Transverse colon (tissue), 4 donors: ENCODE results near the gene TNFSF9. TPM values are rescaled to one million over a fixed set of nuclear protein-coding genes. Genes with fewer than 3 reads are reported as not detected.

Source experiments
- DNase-seq: peaks from one replicate; pipeline ENCODE4 v3.0.0-alpha.2; 2019
- H3K27ac ChIP-seq, 4 donors: fragments of 200-600 bp; sonication (generic); 2 replicates each; pipeline ENCODE4 v1.5.1; 2016 to 2018; ENCODE audit warnings: inconsistent platforms in 4 of 4
- H3K27me3 ChIP-seq: fragments of 200-600 bp; sonication (generic); 2 replicates; pipeline ENCODE4 v1.5.1; 2017; ENCODE audit warnings: inconsistent platforms
- H3K36me3 ChIP-seq, 4 donors: fragments of 200-600 bp; sonication (generic); 2 replicates each; pipeline ENCODE4 v1.5.1; 2017 to 2019; ENCODE audit warnings: inconsistent platforms in 4 of 4
- H3K4me1 ChIP-seq, 4 donors: fragments of 200-600 bp; sonication (generic); 2 replicates each; pipeline ENCODE4 v1.5.1; 2017 to 2020; ENCODE audit warnings: inconsistent platforms in 4 of 4
- H3K4me3 ChIP-seq, 4 donors: fragments of 200-600 bp; sonication (generic); 1 replicate in 1 of 4; 2 replicates in 3 of 4; pipeline versions ENCODE4 v1.5.1 to v1.6.1; 2017 to 2019; ENCODE audit warnings: inconsistent platforms in 4 of 4
- H3K9me3 ChIP-seq, 2 donors: fragments of 200-600 bp; sonication (generic); 2 replicates each; pipeline ENCODE4 v1.5.1; 2017 to 2019; ENCODE audit warnings: inconsistent platforms in 2 of 2
- CTCF ChIP-seq, 5 experiments: fragments of 200-600 bp in 3 of 5; fragments of 450-650 bp in 2 of 5; sonication (generic) in 3 of 5; IDR thresholded peaks; 1 replicate in 2 of 5; 2 replicates in 3 of 5; pipeline ENCODE4 v1.5.1; 2016 to 2017; ENCODE audit warnings: antibody characterized with exemption in 5 of 5, inconsistent platforms in 3 of 5, mild to moderate bottlenecking in 2 of 5, moderate library complexity in 1 of 5
- EP300 ChIP-seq: sonication (generic); formaldehyde crosslinking; IDR thresholded peaks from one replicate; pipeline ENCODE4 v1.6.1; 2017; ENCODE audit warnings: antibody characterized with exemption, low read depth
- POLR2A ChIP-seq: fragments of 450-650 bp; IDR thresholded peaks from one replicate; pipeline ENCODE4 v1.6.1; 2016; ENCODE audit warnings: antibody characterized with exemption, mild to moderate bottlenecking, moderate library complexity
- POLR2AphosphoS5 ChIP-seq, 3 donors: sonication (generic); formaldehyde crosslinking; IDR thresholded peaks; one replicate each; pipeline ENCODE4 v1.6.1; 2016; ENCODE audit warnings: antibody characterized with exemption in 3 of 3
- WGBS, 2 donors: methylation state at CpG; one replicate each; pipeline ENCODE4 v1.1.5; 2018; ENCODE audit warnings: low coverage in 1 of 2; 5-methylcytosine and 5-hydroxymethylcytosine counted together
- in situ Hi-C, 4 donors: fragments of 200-750 bp; cut with MboI; loops; one replicate each; pipeline versions ENCODE4 v1.15.0 to v1.15.1; 2017; ENCODE audit warnings: low sequenced_read_pairs in 3 of 4, low pct_ligation_motif_present in 1 of 4, low pct_unique_long_range_greater_than_20kb in 1 of 4
- intact Hi-C: fragments of 100-400 bp; cut with DNase I; formaldehyde crosslinking; loops from one replicate; pipeline ENCODE4 v1.15.1; 2023; ENCODE audit warnings: low total_unique reads
- total RNA-seq, 4 donors: library from RNA; depleted of rRNA; stranded (reverse); fragments of >200 nt; gene quantifications; one replicate each; pipeline ENCODE4 v1.1.0, GENCODE V29; 2016

TNFSF9 gene
- total RNA-seq, 4 donors from 2014 or later = 0.95 to 2.7 TPM; not detected in 2

- TF ChIP-seq CTCF (IDR thresholded peaks at IDR 0.05) (no peak), POLR2A (no peak), EP300 (no peak), POLR2AphosphoS5 (IDR thresholded peaks at IDR 0.05) (no peak)
- no peaks in the 10 kb centered on the region for H3K9me3 ChIP-seq
- WGBS, 2 donors = 49 to 54% methylated on average over 6 to 20 of the region's 20 CpGs
- peaks cover 0 to 2% (median 1%) of the 10 kb centered on the region in 4 donors for H3K4me1 ChIP-seq
- no peak overlapping the region for H3K4me3 ChIP-seq
- no peaks in the 10 kb centered on the region for H3K36me3 ChIP-seq
- in situ Hi-C loops (loop anchor here in 3 of 4 donors (10.0 to 25.0 kb wide), 3 partner anchors 115 to 340 kb away; partner anchors contain the start of genes GPR108 (in 1 of the 3) and TRIP10 (in 1 of the 3)), intact Hi-C loops (no loop called here)
- H3K27ac ChIP-seq = no peak overlapping the region
- peak; percentile 61 for DNase-seq
- no peaks in the 10 kb centered on the region for H3K27me3 ChIP-seq
Measured at GRCh38 chr19:6521718-6522646, 8.8 kb upstream of the TNFSF9 start.

GRCh38 chr19:6522712-6523111 is 8.1 kb upstream of the TNFSF9 start:
- H3K27me3 ChIP-seq = no peaks in the 10 kb centered on the region
- TF ChIP-seq CTCF (IDR thresholded peaks at IDR 0.05) (no peak), EP300 (no peak), POLR2AphosphoS5 (IDR thresholded peaks at IDR 0.05) (no peak), POLR2A (no peak)
- no peaks in the 10 kb centered on the region for H3K9me3 ChIP-seq
- H3K4me1 ChIP-seq = no peaks in the 10 kb centered on the region
- H3K27ac ChIP-seq = no peak overlapping the region
- no peaks in the 10 kb centered on the region for H3K36me3 ChIP-seq
- WGBS, 2 donors = 81% methylated on average over 6 of the region's 6 CpGs; no CpG with 5 or more reads in 1 of the 2 donors
- DNase-seq = no peak
- intact Hi-C loops = no loop called here
- H3K4me3 ChIP-seq = no peak overlapping the region
- in situ Hi-C loops = loop anchor here in 3 of 4 donors (10.0 to 25.0 kb wide), 3 partner anchors 115 to 340 kb away; partner anchors contain the start of genes GPR108 (in 1 of the 3) and TRIP10 (in 1 of the 3)

- H3K27ac ChIP-seq = no peak overlapping the region
- no peaks in the 10 kb centered on the region for H3K36me3 ChIP-seq
- H3K4me1 ChIP-seq = peaks cover 0 to 9% (median 4%) of the 10 kb centered on the region in 4 donors
- WGBS, 2 donors = 73 to 89% methylated on average over 2 of the region's 2 CpGs
- in situ Hi-C loops (loop anchor here in 3 of 4 donors (10.0 to 25.0 kb wide), 3 partner anchors 113 to 338 kb away; partner anchors contain the start of genes GPR108 (in 1 of the 3) and TRIP10 (in 1 of the 3)), intact Hi-C loops (no loop called here)
- H3K4me3 ChIP-seq = no peak overlapping the region
- no peaks in the 10 kb centered on the region for H3K9me3 ChIP-seq
- H3K27me3 ChIP-seq = no peaks in the 10 kb centered on the region
- no peak for DNase-seq
- TF ChIP-seq CTCF (IDR thresholded peaks at IDR 0.05) (no peak), EP300 (no peak), POLR2A (no peak), POLR2AphosphoS5 (IDR thresholded peaks at IDR 0.05) (no peak)
Measured at GRCh38 chr19:6524311-6524710, 6.5 kb upstream of the TNFSF9 start.

GRCh38 chr19:6527893-6528543 is 2.8 kb upstream of the TNFSF9 start:
- H3K4me1 ChIP-seq = peaks cover 10 to 42% (median 23%) of the 10 kb centered on the region in 4 donors
- 77 to 85% methylated on average over 7 to 17 of the region's 17 CpGs for WGBS, 2 donors
- H3K9me3 ChIP-seq = no peaks in the 10 kb centered on the region
- no peak overlapping the region for H3K27ac ChIP-seq
- no peak for DNase-seq
- no peak for TF ChIP-seq POLR2AphosphoS5 (IDR thresholded peaks at IDR 0.05)
- TF ChIP-seq POLR2A = no peak
- TF ChIP-seq CTCF (IDR thresholded peaks at IDR 0.05) = no peak
- no peak for TF ChIP-seq EP300
- in situ Hi-C loops = loop anchor here in 1 of 4 donors (10.0 kb wide), 1 partner anchor 207 kb away; the partner anchor contains the start of genes GPR108 and TRIP10
- H3K27me3 ChIP-seq = peaks cover 16% of the 10 kb centered on the region
- no peaks in the 10 kb centered on the region for H3K36me3 ChIP-seq
- no peak overlapping the region for H3K4me3 ChIP-seq
- intact Hi-C loops = no loop called here
